ENCODE measurements around the gene SLC16A4. TPM values are rescaled to one million over a fixed set of nuclear protein-coding genes. Genes with fewer than 3 reads are reported as not detected.

Gene SLC16A4
- total and polyA plus RNA-seq, 2 donors from 2014 or later = 51.8 to 53.1 TPM

DNA sequence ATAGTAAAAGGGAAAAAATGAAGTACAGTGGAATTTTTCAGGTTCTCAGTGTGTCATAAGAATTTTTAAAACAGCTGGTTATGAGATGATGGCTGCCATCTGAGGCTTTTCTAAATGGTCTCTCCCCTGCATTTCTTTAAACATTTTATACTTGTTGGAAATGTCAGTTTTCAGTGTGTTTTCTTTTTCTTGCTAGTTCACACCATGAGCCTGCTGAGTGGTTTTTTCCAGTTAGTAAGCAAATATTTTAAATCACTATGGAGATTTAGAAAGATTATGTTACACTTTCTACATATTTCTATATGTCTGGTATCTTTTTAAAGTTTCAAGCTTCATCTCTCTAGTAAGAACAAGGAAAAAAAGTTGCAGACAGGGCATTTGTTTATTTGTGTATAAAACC, 42.1 kb downstream of the SLC16A4 start:
- no peak overlapping the region for H3K4me3 ChIP-seq (ENCODE audit: low read length in 3 of 3)
- H3K27me3 ChIP-seq (ENCODE audit: control insufficient read depth, insufficient read depth, low read length) = no peaks in the 10 kb centered on the region
- H3K27ac ChIP-seq (ENCODE audit: low read depth in 2 of 2, low read length in 2 of 2) = no peak overlapping the region
- peaks cover 6 to 29% (median 16%) of the 10 kb centered on the region in 3 donors for H3K4me1 ChIP-seq (ENCODE audit: control insufficient read depth in 2 of 3, insufficient read depth in 2 of 3, low read depth in 1 of 3, low read length in 3 of 3)
- no peak overlapping the region for H3K9ac ChIP-seq (ENCODE audit: low read length in 3 of 3)
- DNase-seq (no peak), FAIRE-seq (no peak)
- H3K36me3 ChIP-seq (ENCODE audit: control insufficient read depth in 2 of 3, insufficient read depth in 3 of 3, low read length in 3 of 3) = peaks cover 0 to 4% (median 0%) of the 10 kb centered on the region in 3 donors
- no peaks in the 10 kb centered on the region for H3K9me3 ChIP-seq (ENCODE audit: control insufficient read depth in 2 of 3, insufficient read depth in 1 of 3, low read length in 3 of 3)
- intact Hi-C loops (cut with DNase I) = no loop called here
- TF ChIP-seq, protein P1, sequence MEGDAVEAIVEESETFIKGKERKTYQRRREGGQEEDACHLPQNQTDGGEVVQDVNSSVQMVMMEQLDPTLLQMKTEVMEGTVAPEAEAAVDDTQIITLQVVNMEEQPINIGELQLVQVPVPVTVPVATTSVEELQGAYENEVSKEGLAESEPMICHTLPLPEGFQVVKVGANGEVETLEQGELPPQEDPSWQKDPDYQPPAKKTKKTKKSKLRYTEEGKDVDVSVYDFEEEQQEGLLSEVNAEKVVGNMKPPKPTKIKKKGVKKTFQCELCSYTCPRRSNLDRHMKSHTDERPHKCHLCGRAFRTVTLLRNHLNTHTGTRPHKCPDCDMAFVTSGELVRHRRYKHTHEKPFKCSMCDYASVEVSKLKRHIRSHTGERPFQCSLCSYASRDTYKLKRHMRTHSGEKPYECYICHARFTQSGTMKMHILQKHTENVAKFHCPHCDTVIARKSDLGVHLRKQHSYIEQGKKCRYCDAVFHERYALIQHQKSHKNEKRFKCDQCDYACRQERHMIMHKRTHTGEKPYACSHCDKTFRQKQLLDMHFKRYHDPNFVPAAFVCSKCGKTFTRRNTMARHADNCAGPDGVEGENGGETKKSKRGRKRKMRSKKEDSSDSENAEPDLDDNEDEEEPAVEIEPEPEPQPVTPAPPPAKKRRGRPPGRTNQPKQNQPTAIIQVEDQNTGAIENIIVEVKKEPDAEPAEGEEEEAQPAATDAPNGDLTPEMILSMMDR (IDR thresholded peaks at IDR 0.05; ENCODE audit: borderline replicate concordance, extremely low read depth, insufficient read depth) = no peak

- H3K9ac ChIP-seq (ENCODE audit: low read length in 3 of 3) = no peak overlapping the region
- H3K27me3 ChIP-seq (ENCODE audit: control insufficient read depth, insufficient read depth, low read length) = no peaks in the 10 kb centered on the region
- DNase-seq (no peak), FAIRE-seq (no peak)
- no peaks in the 10 kb centered on the region for H3K9me3 ChIP-seq (ENCODE audit: control insufficient read depth in 2 of 3, insufficient read depth in 1 of 3, low read length in 3 of 3)
- no peak overlapping the region for H3K27ac ChIP-seq (ENCODE audit: low read depth in 2 of 2, low read length in 2 of 2)
- no peak overlapping the region for H3K4me3 ChIP-seq (ENCODE audit: low read length in 3 of 3)
- H3K4me1 ChIP-seq (ENCODE audit: control insufficient read depth in 2 of 3, insufficient read depth in 2 of 3, low read depth in 1 of 3, low read length in 3 of 3) = peaks cover 6 to 29% (median 17%) of the 10 kb centered on the region in 3 donors
- TF ChIP-seq, protein P1 (IDR thresholded peaks at IDR 0.05; ENCODE audit: borderline replicate concordance, extremely low read depth, insufficient read depth) = no peak
- peaks cover 0 to 4% (median 0%) of the 10 kb centered on the region in 3 donors for H3K36me3 ChIP-seq (ENCODE audit: control insufficient read depth in 2 of 3, insufficient read depth in 3 of 3, low read length in 3 of 3)
- intact Hi-C loops (cut with DNase I) = no loop called here
Observed at GRCh38 chr1:110348050-110348449, 42.8 kb downstream of the SLC16A4 start.

- no peak overlapping the region for H3K9ac ChIP-seq (ENCODE audit: low read length in 3 of 3)
- H3K27me3 ChIP-seq (ENCODE audit: control insufficient read depth, insufficient read depth, low read length) = no peaks in the 10 kb centered on the region
- peaks cover 0 to 4% (median 0%) of the 10 kb centered on the region in 3 donors for H3K36me3 ChIP-seq (ENCODE audit: control insufficient read depth in 2 of 3, insufficient read depth in 3 of 3, low read length in 3 of 3)
- H3K27ac ChIP-seq (ENCODE audit: low read depth in 2 of 2, low read length in 2 of 2) = no peak overlapping the region
- DNase-seq (peak in 1 of 5 donors; percentile 31), FAIRE-seq (no peak)
- no peaks in the 10 kb centered on the region for H3K9me3 ChIP-seq (ENCODE audit: control insufficient read depth in 2 of 3, insufficient read depth in 1 of 3, low read length in 3 of 3)
- TF ChIP-seq, protein P1 (IDR thresholded peaks at IDR 0.05; ENCODE audit: borderline replicate concordance, extremely low read depth, insufficient read depth) = no peak
- no peak overlapping the region for H3K4me3 ChIP-seq (ENCODE audit: low read length in 3 of 3)
- intact Hi-C loops (cut with DNase I) = no loop called here
- H3K4me1 ChIP-seq (ENCODE audit: control insufficient read depth in 2 of 3, insufficient read depth in 2 of 3, low read depth in 1 of 3, low read length in 3 of 3) = peaks cover 6 to 35% (median 19%) of the 10 kb centered on the region in 3 donors
Observed at GRCh38 chr1:110347182-110347893, 43.5 kb downstream of the SLC16A4 start.

All from kidney (tissue), 14 donors.